GM12891 (cell line): ENCODE measurements around the gene ISG20L2.

Experiments
- POLR2A ChIP-seq: IDR thresholded peaks from 2 replicates; pipeline ENCODE4 v1.6.1; 2011; ENCODE audit warnings: low read depth, low read length, control low read depth
- POLR2AphosphoS5 ChIP-seq: IDR thresholded peaks from 2 replicates; pipeline ENCODE4 v1.6.1; 2011; ENCODE audit warnings: low read depth, low read length, control low read depth

- no peak for TF ChIP-seq POLR2A
- TF ChIP-seq POLR2AphosphoS5, result no peak
These were observed 23.1 kb downstream of the ISG20L2 start, which contains the start of gene CRABP2 for GRCh38 chr1:156705321-156705917.
